NCI-H146 treated with DMSO at 0.1 percent for 48 hours (cell line): Measurements from ENCODE around the gene TMEM201.

Experiments used
- DNase-seq: peaks from one replicate; lab custom pipeline; 2025; ENCODE audit not compliant: unreplicated experiment; lab: John Stamatoyannopoulos, UW

The TMEM201 gene

GRCh38 chr1:9599741-9600140 is 11.0 kb downstream of the TMEM201 start:
- no peak for DNase-seq

DNA sequence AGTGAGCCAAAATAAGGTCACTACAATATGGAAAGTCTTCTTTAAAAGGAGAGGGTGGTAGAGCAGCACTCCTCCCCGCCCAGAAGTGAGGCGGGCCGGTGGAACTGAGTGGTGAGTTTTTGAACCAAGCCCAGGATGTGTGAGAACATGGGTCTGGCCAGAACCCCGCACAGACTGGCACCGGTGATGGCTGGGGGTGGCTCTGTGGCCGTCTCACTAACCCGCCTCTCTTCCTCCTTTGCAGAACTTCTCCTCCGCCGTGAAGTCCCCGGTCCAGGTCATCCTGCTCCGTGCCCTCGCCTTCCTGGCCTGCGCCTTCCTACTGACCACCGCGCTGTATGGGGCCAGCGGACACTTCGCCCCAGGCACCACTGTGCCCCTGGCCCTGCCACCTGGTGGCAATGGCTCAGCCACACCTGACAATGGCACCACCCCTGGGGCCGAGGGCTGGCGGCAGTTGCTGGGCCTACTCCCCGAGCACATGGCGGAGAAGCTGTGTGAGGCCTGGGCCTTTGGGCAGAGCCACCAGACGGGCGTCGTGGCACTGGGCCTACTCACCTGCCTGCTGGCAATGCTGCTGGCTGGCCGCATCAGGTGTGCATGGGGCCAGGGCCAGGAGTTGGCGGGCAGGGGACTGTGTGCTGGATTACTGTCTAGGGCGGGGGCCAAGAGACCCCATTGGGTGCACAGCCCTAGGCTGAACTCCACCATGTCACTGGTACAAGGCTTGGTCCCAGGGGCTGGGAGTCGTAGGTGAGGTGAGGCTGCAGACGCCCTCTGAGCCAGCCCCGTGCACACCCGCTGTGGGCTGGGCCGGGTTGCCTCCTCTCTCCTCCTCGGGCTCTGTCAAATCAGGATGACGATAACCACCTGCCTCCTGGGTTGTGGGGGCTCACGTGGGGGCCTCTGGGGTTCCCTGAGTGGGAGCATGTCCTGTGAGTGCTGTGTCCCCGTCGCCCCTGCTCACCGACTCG is 12.4 kb downstream of the TMEM201 start:
- no peak for DNase-seq

- DNase-seq: peak; percentile 69
These were observed 13.5 kb downstream of the TMEM201 start for GRCh38 chr1:9601942-9602793.

- no peak for DNase-seq
These were observed 14.1 kb downstream of the TMEM201 start for GRCh38 chr1:9602794-9603167.

- DNase-seq: no peak
These were observed 14.6 kb downstream of the TMEM201 start for GRCh38 chr1:9603307-9603706.

DNA sequence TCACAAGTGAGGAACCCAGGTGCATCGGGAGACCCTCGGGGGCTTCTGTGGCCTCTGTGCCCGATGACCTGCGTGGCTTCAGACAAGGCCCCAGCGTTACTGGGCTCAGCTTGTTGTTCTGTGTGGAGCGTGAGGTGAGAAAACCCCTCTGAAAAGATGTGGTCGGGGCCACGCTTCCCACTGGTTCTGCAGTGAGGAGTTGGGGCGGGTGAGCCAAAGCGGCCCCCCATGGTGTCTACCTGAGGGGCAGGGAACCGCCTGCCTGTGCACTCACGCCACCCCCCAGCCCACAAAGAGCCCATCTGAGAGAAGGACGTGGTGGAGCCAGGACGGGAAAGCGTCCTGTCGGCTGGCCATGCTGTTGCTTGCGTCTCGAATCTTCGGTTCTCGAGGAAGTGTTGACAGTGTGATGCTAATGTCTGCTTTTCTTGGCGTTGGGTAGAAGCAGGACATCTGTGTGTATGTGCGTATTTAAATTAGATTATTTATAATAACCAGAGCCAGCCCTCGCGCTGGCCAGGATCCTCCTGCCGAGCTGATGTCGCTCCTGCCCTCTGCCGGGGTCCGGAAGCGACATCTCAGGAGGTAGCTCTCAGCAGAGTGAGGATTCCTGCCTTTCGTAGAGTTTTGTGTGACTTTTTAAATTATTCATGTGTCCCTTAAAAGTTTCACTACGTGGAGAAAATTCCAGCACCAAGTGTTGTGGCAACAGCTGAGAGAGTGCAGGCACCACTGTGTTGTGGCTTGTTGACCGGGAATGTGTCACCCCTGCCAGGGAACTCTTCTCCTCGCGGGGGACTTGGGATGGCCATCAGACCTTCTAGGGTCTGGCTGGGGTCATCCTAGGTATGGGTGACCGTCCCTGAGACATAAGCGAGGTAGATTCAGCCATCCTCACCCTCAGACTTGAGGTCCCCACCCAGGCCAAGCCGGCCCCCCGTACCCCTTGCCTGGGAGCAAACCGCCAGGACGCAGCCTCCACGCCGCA is 15.3 kb downstream of the TMEM201 start:
- no peak for DNase-seq

- DNase-seq: no peak
These were observed 16.1 kb downstream of the TMEM201 start for GRCh38 chr1:9604836-9605235.

GRCh38 chr1:9605946-9606455 is 17.3 kb downstream of the TMEM201 start:
- no peak for DNase-seq

- DNase-seq: no peak
These were observed 17.7 kb downstream of the TMEM201 start for GRCh38 chr1:9606458-9606857.

DNA sequence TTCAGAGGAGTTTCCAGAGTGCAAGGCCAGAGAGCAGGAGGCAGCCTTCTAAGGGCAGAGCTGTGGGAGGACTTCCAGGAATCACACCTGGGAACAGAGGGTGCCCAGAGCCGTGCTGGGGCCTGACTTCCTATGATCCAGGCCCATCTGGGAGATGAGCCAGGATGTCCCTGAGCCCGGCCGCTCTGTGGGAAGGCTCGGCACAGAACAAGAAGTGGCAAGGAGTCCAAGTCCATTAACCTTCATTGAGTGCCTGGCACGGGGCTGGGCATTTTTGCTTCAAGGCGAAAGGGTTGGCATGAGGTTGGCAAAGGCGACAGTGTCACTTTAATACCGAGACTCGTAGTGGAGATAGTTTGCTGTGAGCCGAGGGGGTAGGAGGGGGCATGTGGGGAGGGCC is 18.2 kb downstream of the TMEM201 start:
- DNase-seq: no peak

DNA sequence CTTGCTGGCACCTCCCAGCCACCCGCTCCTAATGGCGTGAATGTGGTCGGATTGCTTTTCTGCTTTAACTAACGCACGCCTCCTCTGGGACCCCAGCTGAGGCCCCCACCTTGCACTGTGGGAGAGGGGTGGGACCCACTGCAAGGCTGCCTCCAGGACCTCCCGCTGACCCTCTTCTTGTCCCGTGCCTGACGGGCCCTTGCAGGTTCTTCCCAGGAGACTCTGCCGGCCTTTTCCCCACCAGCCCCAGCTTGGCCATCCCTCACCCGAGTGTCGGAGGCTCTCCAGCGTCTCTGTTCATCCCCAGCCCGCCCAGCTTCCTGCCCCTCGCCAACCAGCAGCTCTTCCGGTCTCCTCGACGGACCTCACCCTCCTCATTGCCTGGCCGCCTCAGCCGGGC is 18.6 kb downstream of the TMEM201 start:
- no peak for DNase-seq

- no peak for DNase-seq
These were observed 21.3 kb downstream of the TMEM201 start for GRCh38 chr1:9609998-9610397.

DNA sequence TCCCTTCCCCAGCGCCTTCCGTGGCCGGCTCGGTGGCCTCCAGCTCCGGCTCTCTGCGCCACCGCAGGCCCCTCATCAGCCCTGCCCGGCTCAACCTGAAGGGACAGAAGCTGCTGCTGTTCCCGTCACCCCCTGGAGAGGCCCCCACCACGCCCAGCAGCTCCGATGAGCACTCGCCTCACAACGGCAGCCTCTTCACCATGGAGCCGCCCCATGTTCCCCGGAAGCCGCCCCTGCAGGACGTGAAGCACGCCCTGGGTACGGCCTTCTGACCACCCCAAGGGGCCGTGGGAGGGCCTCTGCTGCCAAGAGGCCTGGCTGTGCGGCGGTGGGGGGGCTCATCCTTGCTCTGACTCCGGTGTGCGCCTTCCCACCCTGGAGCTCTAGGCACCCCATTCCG is 21.8 kb downstream of the TMEM201 start:
- no peak for DNase-seq

- DNase-seq: no peak
These were observed 23.0 kb downstream of the TMEM201 start for GRCh38 chr1:9611716-9612115.

DNA sequence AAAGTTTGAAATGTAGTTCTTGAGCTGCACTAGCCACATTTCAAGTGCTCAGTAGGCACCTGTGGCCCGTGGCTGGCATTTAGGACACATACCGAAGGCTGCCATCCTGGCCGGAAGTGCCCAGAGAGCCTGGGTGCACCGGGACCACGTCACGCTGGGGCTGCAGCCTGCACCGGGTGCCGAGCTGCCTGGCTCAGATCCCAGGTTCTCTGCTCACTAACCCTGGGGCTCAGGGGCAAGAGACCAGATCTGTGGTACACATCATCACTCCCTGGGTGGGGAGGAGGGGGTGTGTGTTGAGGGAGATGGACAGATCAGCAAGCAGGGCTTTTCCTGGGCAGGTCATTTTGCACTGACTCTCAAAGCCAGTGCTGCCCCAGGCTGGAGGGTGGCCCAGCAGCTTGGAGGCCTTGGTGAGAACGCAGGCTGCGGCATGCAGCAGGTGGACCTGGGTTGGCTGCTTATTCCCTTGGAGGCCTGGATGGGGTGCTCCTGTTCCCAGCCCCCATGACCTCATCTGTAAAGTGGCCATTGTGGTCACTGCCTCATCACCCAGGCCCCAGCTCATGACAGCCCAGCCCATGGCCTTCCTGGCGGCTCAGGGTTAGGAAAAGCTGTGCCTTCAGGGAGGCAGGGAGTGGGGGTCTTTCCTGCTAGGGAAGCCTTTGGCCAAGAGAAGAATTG is 23.6 kb downstream of the TMEM201 start:
- DNase-seq: no peak

DNA sequence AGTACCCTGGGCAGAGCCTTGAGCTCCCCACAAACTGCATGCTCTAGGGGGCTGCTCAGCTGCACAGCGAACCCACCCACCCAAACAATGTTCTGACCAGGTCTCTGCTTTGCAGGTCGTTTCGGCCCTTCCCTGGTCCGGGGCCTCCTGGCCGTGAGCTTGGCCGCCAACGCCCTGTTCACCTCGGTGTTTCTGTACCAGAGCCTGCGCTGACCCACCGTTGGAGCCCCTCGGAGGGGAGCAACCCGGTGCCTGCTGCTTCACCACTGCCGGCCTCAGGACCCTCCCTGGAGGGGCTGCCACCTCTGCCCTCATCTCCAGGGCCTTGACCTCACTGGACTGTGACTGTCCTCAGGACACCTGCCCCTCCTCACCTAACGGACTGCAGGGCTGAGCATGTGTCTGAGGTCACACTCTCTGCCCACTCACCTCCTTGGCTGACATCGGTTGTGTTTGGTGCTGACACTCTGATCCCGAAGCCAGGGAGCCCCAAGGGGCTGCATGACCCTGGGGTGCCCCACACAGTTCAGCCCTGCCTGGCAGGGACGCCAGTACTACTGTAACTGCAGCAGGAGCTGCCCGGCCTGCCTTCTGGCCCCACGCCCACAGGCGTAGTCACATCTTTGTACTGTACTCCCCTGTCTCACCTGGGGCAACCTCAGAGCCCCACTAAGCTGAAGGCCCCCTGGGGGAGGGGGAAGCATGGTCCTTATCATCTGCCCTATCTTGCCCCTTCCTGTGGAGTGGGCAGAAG is 24.3 kb downstream of the TMEM201 start:
- DNase-seq: no peak

DNA sequence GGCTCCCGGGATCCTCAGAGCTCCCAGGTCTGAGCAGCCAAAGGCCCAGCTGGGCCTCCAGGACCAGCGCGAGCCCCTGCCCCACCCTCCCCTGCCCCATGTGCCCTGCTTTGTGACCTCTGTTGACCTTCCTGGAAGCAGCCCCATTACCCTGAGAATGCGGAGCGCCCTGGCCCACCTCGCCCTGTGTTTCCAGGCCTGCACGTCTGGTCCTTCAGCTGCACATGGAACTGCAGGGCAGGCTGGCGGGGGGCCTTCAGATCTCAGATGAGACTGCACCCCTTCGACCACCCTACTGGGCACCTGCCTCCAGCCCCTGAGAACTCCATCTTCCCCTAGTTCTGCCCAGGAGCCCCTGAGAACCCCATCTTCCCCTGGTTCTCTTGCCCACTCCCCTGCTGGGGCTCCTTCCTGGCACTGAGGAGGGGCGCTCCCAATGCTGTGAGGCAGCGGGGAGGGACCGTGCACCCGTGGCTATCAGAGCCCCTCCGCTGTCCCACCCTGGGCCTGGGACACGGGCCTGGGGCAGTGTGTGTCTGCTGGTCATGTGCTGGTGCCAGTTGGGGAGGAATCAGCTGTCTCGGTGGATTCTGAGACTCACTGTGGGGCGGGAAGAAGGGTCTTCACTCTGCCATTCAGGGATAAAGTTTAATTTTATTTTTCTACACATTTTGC is 25.1 kb downstream of the TMEM201 start:
- no peak for DNase-seq

DNA sequence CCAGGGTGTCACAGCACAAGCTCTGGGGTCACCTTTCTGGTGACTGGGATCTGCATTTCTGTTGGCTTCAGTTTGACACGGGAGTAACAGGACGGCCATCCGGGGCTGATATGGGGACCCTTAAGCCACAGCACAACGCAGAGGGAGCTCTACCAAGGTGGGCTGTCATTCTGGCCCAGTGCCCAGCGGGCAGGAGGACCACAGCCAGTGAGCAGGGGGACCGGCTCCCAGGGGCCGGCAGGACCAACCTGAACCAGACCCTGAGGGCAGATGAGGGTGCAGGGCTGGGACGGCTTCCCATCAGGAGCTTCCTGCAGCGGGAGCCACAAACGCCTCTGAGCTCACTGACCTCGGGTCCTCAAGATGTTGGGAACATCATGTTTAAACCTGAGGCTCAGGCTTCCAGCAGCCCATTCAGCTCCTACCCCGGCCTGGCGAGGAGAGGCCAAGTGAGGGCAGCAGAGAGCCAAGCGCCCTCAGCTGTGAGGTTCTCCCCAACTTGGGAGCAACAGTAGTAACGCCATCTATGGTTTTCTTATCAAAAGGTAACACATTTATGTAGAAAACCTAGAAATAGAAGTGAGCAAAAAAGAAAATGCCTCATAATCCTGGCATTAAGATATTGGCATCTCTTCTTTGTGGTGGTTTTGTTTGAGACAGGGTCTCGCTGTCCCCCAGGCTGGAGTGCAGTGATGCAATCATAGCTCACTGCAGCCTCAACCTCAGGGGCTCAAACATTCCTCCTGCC is 26.8 kb downstream of the TMEM201 start:
- no peak for DNase-seq
